ENCODE measurements around the gene OMP.

- no peak for TF ChIP-seq CTCF (IDR thresholded peaks at IDR 0.05)
- no peak for TF ChIP-seq POLR2A (IDR thresholded peaks at IDR 0.05)
Observed at GRCh38 chr11:77129069-77129841, 26.6 kb downstream of the OMP start.
